Neuronal stem cell (in vitro differentiated cells): ENCODE measurements around the gene UGT1A5.
"Not testable (repeated sequence)": the region's sequence is repeated elsewhere in the genome, so short reads cannot be mapped to it uniquely, and the experiment has no call there.

ENCODE experiments used
- DNase-seq: peaks from one replicate; pipeline ENCODE4 v3.0.0-alpha.2; 2013; ENCODE audit warnings: low spot score
- H2AFZ ChIP-seq: one replicate; pipeline ENCODE4 v1.6.1; 2013; ENCODE audit warnings: mild to moderate bottlenecking, low read length, inconsistent platforms
- H2AK5ac ChIP-seq: 2 replicates; pipeline ENCODE4 v1.6.1; 2013; ENCODE audit warnings: low read depth, mild to moderate bottlenecking, inconsistent platforms, low read length, moderate library complexity, mixed read lengths
- H2BK120ac ChIP-seq: 2 replicates; pipeline ENCODE4 v1.6.1; 2013; ENCODE audit warnings: low read depth, mild to moderate bottlenecking, inconsistent platforms, low read length, moderate library complexity, mixed read lengths
- H2BK12ac ChIP-seq: one replicate; pipeline ENCODE4 v1.6.1; 2013; ENCODE audit warnings: low read length, inconsistent platforms
- H2BK15ac ChIP-seq: 2 replicates; pipeline ENCODE4 v1.6.1; 2013; ENCODE audit warnings: mild to moderate bottlenecking, low read length, inconsistent platforms, mixed read lengths
- H2BK5ac ChIP-seq: one replicate; pipeline ENCODE4 v1.6.1; 2013; ENCODE audit warnings: inconsistent platforms, mild to moderate bottlenecking, low read length, moderate library complexity
- H3K14ac ChIP-seq: one replicate; pipeline ENCODE4 v1.6.1; 2013; ENCODE audit warnings: low read length, inconsistent platforms
- H3K18ac ChIP-seq: 2 replicates; pipeline ENCODE4 v1.6.1; 2013; ENCODE audit warnings: low read length, inconsistent platforms
- H3K23ac ChIP-seq: 2 replicates; pipeline ENCODE4 v1.6.1; 2013; ENCODE audit warnings: low read depth, mild to moderate bottlenecking, mixed read lengths, low read length, inconsistent platforms; ENCODE audit not compliant: poor library complexity
- H3K27ac ChIP-seq: replicated peaks from 3 replicates; pipeline ENCODE4 v1.5.1; 2013; ENCODE audit warnings: low read length, inconsistent platforms
- H3K27me3 ChIP-seq, 3 experiments: 2 replicates each; pipeline ENCODE4 v1.6.1; 2013; ENCODE audit warnings: low read length in 3 of 3, mild to moderate bottlenecking in 2 of 3, inconsistent platforms in 1 of 3, low read depth in 1 of 3, mixed read lengths in 1 of 3, moderate library complexity in 1 of 3; ENCODE audit not compliant: control insufficient read depth in 3 of 3, insufficient read depth in 3 of 3
- H3K36me3 ChIP-seq, 2 donors: replicated peaks in 1 of 2; 2 replicates each; pipeline ENCODE4 v1.6.1; 2013; ENCODE audit warnings: low read length in 2 of 2; ENCODE audit not compliant: control insufficient read depth in 2 of 2, insufficient read depth in 2 of 2
- H3K4ac ChIP-seq: 2 replicates; pipeline ENCODE4 v1.6.1; 2013; ENCODE audit warnings: inconsistent platforms, mild to moderate bottlenecking, low read length, moderate library complexity
- H3K4me1 ChIP-seq, 2 donors: 1 replicate in 1 of 2; 2 replicates in 1 of 2; pipeline ENCODE4 v1.6.1; 2013; ENCODE audit warnings: low read length in 2 of 2, low read depth in 1 of 2; ENCODE audit not compliant: control insufficient read depth in 2 of 2, insufficient read depth in 1 of 2
- H3K4me2 ChIP-seq: one replicate; pipeline ENCODE4 v1.6.1; 2013; ENCODE audit warnings: mild to moderate bottlenecking, low read length, inconsistent platforms; ENCODE audit not compliant: insufficient read depth, poor library complexity, severe bottlenecking
- H3K4me3 ChIP-seq, 2 donors: 2 replicates each; pipeline ENCODE4 v1.5.1; 2013; ENCODE audit warnings: low read length in 2 of 2, mild to moderate bottlenecking in 2 of 2, inconsistent platforms in 1 of 2, moderate library complexity in 1 of 2
- H3K79me1 ChIP-seq: one replicate; pipeline ENCODE4 v1.6.1; 2013; ENCODE audit warnings: low read depth, mild to moderate bottlenecking, inconsistent platforms, low read length, moderate library complexity
- H3K9ac ChIP-seq: one replicate; pipeline ENCODE4 v1.6.1; 2013; ENCODE audit warnings: mild to moderate bottlenecking, low read depth, low read length, inconsistent platforms; ENCODE audit not compliant: poor library complexity
- H3K9me3 ChIP-seq, 2 donors: replicated peaks in 1 of 2; 2 replicates each; pipeline versions ENCODE3 to v1.6.1; 2013; ENCODE audit warnings: low read length in 2 of 2, mild to moderate bottlenecking in 2 of 2, inconsistent platforms in 1 of 2, low read depth in 1 of 2, mixed read lengths in 1 of 2, moderate library complexity in 1 of 2; ENCODE audit not compliant: control insufficient read depth in 2 of 2, insufficient read depth in 1 of 2
- H4K8ac ChIP-seq: one replicate; pipeline ENCODE4 v1.6.1; 2013; ENCODE audit warnings: low read depth, mild to moderate bottlenecking, inconsistent platforms, low read length, moderate library complexity
- H4K91ac ChIP-seq: one replicate; pipeline ENCODE4 v1.6.1; 2013; ENCODE audit warnings: low read length, low read depth, mild to moderate bottlenecking, inconsistent platforms; ENCODE audit not compliant: poor library complexity
- WGBS, 2 donors: extraction: QIAGEN DNeasy Blood & Tissue Kit; methylation state at CpG; one replicate each; pipeline ENCODE4 v1.1.7; 2013; ENCODE audit warnings: missing lambda C conversion rate in 2 of 2, mixed read lengths in 1 of 2; ENCODE audit not compliant: insufficient read length in 2 of 2, insufficient replicate concordance in 1 of 2; ENCODE audit errors: extremely low coverage in 2 of 2; 5-methylcytosine and 5-hydroxymethylcytosine counted together

UGT1A5 gene

GRCh38 chr2:233700842-233701241 lies 11.9 kb upstream of the UGT1A5 start:
- H3K79me1 ChIP-seq, H3K14ac ChIP-seq, H3K9me3 ChIP-seq, H2AK5ac ChIP-seq, H3K27ac ChIP-seq, H3K23ac ChIP-seq, H3K4me2 ChIP-seq, H2BK12ac ChIP-seq, H2BK15ac ChIP-seq, H4K8ac ChIP-seq, H2BK5ac ChIP-seq, H3K4me1 ChIP-seq, H3K4me3 ChIP-seq, H2BK120ac ChIP-seq, H3K18ac ChIP-seq, DNase-seq, H3K36me3 ChIP-seq, H3K9ac ChIP-seq, H3K27me3 ChIP-seq, H3K4ac ChIP-seq, H4K91ac ChIP-seq, H2AFZ ChIP-seq: not testable (repeated sequence)
- WGBS, 2 donors = no CpG with 5 or more reads among the region's 5 CpGs

GRCh38 chr2:233702238-233702637 lies 10.5 kb upstream of the UGT1A5 start:
- no peak overlapping the region for H2BK15ac ChIP-seq
- H3K79me1 ChIP-seq = no peaks in the 10 kb centered on the region
- H3K23ac ChIP-seq = no peak overlapping the region
- no peaks in the 10 kb centered on the region for H3K27me3 ChIP-seq
- H2BK12ac ChIP-seq = no peak overlapping the region
- H4K91ac ChIP-seq = no peak overlapping the region
- H2BK120ac ChIP-seq = no peak overlapping the region
- H3K9ac ChIP-seq = no peak overlapping the region
- no peak overlapping the region for H3K14ac ChIP-seq
- no peak overlapping the region for H3K4me2 ChIP-seq
- H3K36me3 ChIP-seq = no peaks in the 10 kb centered on the region
- H3K4me1 ChIP-seq = peaks cover 9% of the 10 kb centered on the region in 2 donors
- no peaks in the 10 kb centered on the region for H3K9me3 ChIP-seq
- H2AFZ ChIP-seq = no peak overlapping the region
- no CpG with 5 or more reads among the region's 3 CpGs for WGBS, 2 donors
- no peak for DNase-seq
- no peak overlapping the region for H3K18ac ChIP-seq
- no peak overlapping the region for H3K27ac ChIP-seq
- H3K4me3 ChIP-seq = no peak overlapping the region
- no peak overlapping the region for H2AK5ac ChIP-seq
- H3K4ac ChIP-seq = no peak overlapping the region
- H2BK5ac ChIP-seq = no peak overlapping the region
- H4K8ac ChIP-seq = no peak overlapping the region

GRCh38 chr2:233705911-233706506 lies 6.7 kb upstream of the UGT1A5 start:
- WGBS, 2 donors = no CpG with 5 or more reads among the region's 4 CpGs
- Histone ChIP-seq H2BK12ac (no peak overlapping the region), H3K36me3 (no peaks in the 10 kb centered on the region), H3K14ac (no peak overlapping the region), H3K79me1 (no peaks in the 10 kb centered on the region), H4K91ac (no peak overlapping the region), H3K9ac (no peak overlapping the region), H2BK5ac (no peak overlapping the region), H3K9me3 (no peaks in the 10 kb centered on the region), H2BK120ac (no peak overlapping the region), H3K27ac (no peak overlapping the region), H3K4me2 (no peak overlapping the region), H3K4me1 (no peaks in the 10 kb centered on the region), H2AFZ (no peak overlapping the region), H3K18ac (no peak overlapping the region), H3K4me3 (no peak overlapping the region), H2AK5ac (no peak overlapping the region), H3K23ac (no peak overlapping the region), H2BK15ac (no peak overlapping the region), H3K27me3 (no peaks in the 10 kb centered on the region), H3K4ac (no peak overlapping the region), H4K8ac (no peak overlapping the region)
- DNase-seq = no peak

GRCh38 chr2:233706720-233707119 lies 6.0 kb upstream of the UGT1A5 start:
- Histone ChIP-seq H3K9ac (no peak overlapping the region), H2BK12ac (no peak overlapping the region), H3K27ac (no peak overlapping the region), H2BK15ac (no peak overlapping the region), H2AK5ac (no peak overlapping the region), H3K79me1 (no peaks in the 10 kb centered on the region), H2BK5ac (no peak overlapping the region), H4K91ac (no peak overlapping the region), H4K8ac (no peak overlapping the region), H3K23ac (no peak overlapping the region), H2AFZ (no peak overlapping the region), H3K4me1 (no peaks in the 10 kb centered on the region), H3K36me3 (no peaks in the 10 kb centered on the region), H3K9me3 (no peaks in the 10 kb centered on the region), H3K4me3 (no peak overlapping the region), H2BK120ac (no peak overlapping the region), H3K4me2 (no peak overlapping the region), H3K27me3 (no peaks in the 10 kb centered on the region), H3K4ac (no peak overlapping the region), H3K14ac (no peak overlapping the region), H3K18ac (no peak overlapping the region)
- no CpG with 5 or more reads among the region's 1 CpG for WGBS, 2 donors
- no peak for DNase-seq
